Ovary (tissue), 3 donors: Measurements from ENCODE around the gene OTX1.

Source experiments
- EP300 ChIP-seq: sonication (generic); formaldehyde crosslinking; IDR thresholded peaks from one replicate; pipeline ENCODE4 v1.6.1; 2017; ENCODE audit warnings: antibody characterized with exemption
- POLR2A ChIP-seq: fragments of 450-650 bp; IDR thresholded peaks from one replicate; pipeline ENCODE4 v1.6.1; 2017; ENCODE audit warnings: antibody characterized with exemption, mild to moderate bottlenecking, moderate library complexity
- TF ChIP-seq, protein P1 (sequence below), 3 donors: fragments of 450-650 bp in 2 of 3; fragments of 200-600 bp in 1 of 3; IDR thresholded peaks; one replicate each; pipeline versions ENCODE4 v1.5.1 to v1.8.0; 2016 to 2022; ENCODE audit warnings: antibody characterized with exemption in 3 of 3, mild to moderate bottlenecking in 1 of 3
- donor health status: DM: no; HTN: no; CAD: no.

DNA sequence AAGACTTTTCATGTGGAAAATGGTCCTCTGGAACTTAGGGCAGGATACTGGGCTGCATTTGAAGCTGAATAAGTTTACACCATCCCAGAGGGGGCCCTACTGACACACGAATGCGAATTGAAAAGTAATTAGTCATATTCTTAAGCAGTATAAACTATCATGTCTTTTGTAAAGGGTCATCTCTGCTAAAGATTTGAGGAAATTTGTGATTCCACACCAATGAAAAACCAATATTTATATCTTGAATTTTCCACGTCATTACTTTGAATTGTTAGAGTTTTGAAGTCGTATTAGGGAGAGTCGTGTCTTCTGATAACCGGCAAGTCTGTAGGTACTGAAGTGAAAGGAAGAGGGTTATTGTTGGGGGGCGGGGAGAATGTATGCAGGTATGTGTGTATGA, 4.1 kb upstream of the OTX1 start:
- TF ChIP-seq, protein P1, sequence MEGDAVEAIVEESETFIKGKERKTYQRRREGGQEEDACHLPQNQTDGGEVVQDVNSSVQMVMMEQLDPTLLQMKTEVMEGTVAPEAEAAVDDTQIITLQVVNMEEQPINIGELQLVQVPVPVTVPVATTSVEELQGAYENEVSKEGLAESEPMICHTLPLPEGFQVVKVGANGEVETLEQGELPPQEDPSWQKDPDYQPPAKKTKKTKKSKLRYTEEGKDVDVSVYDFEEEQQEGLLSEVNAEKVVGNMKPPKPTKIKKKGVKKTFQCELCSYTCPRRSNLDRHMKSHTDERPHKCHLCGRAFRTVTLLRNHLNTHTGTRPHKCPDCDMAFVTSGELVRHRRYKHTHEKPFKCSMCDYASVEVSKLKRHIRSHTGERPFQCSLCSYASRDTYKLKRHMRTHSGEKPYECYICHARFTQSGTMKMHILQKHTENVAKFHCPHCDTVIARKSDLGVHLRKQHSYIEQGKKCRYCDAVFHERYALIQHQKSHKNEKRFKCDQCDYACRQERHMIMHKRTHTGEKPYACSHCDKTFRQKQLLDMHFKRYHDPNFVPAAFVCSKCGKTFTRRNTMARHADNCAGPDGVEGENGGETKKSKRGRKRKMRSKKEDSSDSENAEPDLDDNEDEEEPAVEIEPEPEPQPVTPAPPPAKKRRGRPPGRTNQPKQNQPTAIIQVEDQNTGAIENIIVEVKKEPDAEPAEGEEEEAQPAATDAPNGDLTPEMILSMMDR (IDR thresholded peaks at IDR 0.05) = no peak
- TF ChIP-seq EP300 (no peak), POLR2A (no peak)
